ENCODE measurements around the gene MAP1LC3B2.

The MAP1LC3B2 gene

DNA sequence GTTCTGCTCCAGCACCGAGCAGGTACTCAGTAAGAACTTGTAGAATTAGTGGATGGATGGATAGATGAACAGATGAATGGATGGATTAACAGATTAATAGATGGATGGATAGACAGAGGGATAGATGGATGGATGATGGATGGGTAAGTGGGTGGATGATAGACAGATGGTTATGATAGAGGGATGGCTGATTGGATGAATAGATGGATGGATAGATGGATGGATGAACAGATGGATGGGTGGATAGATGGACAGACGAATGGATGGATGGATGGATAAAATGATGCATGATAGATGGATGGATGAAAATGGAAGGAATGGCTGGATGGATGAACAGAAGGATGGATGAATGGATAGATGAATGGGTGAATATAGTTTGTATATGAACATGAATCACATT lies 8.0 kb upstream of the MAP1LC3B2 start:
- no peaks in the 10 kb centered on the region for H3K27me3 ChIP-seq (ENCODE audit: control insufficient read depth, insufficient read depth, low read length)
- no peak overlapping the region for H3K4me2 ChIP-seq (ENCODE audit: low read length)
- H3K4me3 ChIP-seq (ENCODE audit: low read length), result no peak overlapping the region
- no peaks in the 10 kb centered on the region for H3K9me3 ChIP-seq (replicated peaks; ENCODE audit: low read length)
- H3K4me1 ChIP-seq (ENCODE audit: control insufficient read depth, insufficient read depth, low read length), result peaks cover 7% of the 10 kb centered on the region
- H3K36me3 ChIP-seq (ENCODE audit: insufficient read depth, low read length), result no peaks in the 10 kb centered on the region
- H3K9ac ChIP-seq (ENCODE audit: low read depth, low read length), result no peak overlapping the region

- Histone ChIP-seq H3K4me2 (ENCODE audit: low read length) (no peak overlapping the region), H3K36me3 (ENCODE audit: insufficient read depth, low read length) (no peaks in the 10 kb centered on the region), H3K9ac (ENCODE audit: low read depth, low read length) (no peak overlapping the region), H3K27me3 (ENCODE audit: control insufficient read depth, insufficient read depth, low read length) (no peaks in the 10 kb centered on the region), H3K4me3 (ENCODE audit: low read length) (no peak overlapping the region), H3K4me1 (ENCODE audit: control insufficient read depth, insufficient read depth, low read length) (peaks cover 7% of the 10 kb centered on the region), H3K9me3 (replicated peaks; ENCODE audit: low read length) (no peaks in the 10 kb centered on the region)
These were observed 7.6 kb upstream of the MAP1LC3B2 start for GRCh38 chr12:116551619-116551951.

DNA sequence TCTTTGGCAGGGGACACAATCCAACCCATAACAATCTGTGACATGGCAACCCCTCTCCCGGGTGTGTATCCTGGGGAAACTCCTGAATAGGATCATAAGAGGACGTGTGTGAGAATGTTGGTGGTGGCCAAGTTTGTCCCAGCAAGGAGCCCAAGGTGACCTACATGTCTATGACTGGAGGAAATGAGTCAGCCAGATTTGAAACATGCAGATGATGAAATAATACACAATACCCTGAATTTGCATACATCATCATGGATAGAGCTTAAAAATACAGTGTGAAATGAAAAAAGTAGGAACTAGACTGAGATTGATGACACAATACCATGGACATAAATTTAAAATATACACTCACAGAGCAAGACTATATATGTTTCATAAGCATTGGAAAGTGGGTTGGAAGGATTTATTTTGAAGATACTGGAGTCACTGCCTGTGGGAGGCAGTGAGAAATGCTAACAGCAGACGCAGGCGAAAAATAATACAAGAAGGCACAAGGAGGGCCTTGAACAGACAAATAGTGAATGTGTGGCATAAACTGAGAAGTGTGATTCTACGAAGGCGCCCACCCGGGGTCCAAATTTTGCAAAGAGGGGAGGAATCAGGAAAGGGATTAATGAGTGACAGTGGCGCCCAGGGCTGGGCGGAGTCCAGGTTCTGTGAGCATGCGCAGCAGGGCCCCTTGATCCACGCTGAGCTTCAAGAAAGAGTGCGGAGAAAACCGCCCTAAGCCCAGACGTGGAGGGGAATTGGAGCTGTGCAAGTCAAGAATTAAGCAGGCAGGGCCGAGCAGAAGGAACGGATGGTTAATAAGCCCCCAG lies 7.0 kb upstream of the MAP1LC3B2 start:
- H3K9me3 ChIP-seq (replicated peaks; ENCODE audit: low read length), result no peaks in the 10 kb centered on the region
- H3K36me3 ChIP-seq (ENCODE audit: insufficient read depth, low read length), result no peaks in the 10 kb centered on the region
- H3K4me1 ChIP-seq (ENCODE audit: control insufficient read depth, insufficient read depth, low read length), result peaks cover 7% of the 10 kb centered on the region
- H3K4me2 ChIP-seq (ENCODE audit: low read length), result no peak overlapping the region
- no peak overlapping the region for H3K4me3 ChIP-seq (ENCODE audit: low read length)
- H3K9ac ChIP-seq (ENCODE audit: low read depth, low read length), result no peak overlapping the region
- H3K27me3 ChIP-seq (ENCODE audit: control insufficient read depth, insufficient read depth, low read length), result no peaks in the 10 kb centered on the region

- no peaks in the 10 kb centered on the region for H3K36me3 ChIP-seq (ENCODE audit: insufficient read depth, low read length)
- no peaks in the 10 kb centered on the region for H3K27me3 ChIP-seq (ENCODE audit: control insufficient read depth, insufficient read depth, low read length)
- H3K9ac ChIP-seq (ENCODE audit: low read depth, low read length), result no peak overlapping the region
- H3K4me1 ChIP-seq (ENCODE audit: control insufficient read depth, insufficient read depth, low read length), result peaks cover 11% of the 10 kb centered on the region
- no peak overlapping the region for H3K4me2 ChIP-seq (ENCODE audit: low read length)
- H3K4me3 ChIP-seq (ENCODE audit: low read length), result no peak overlapping the region
- H3K9me3 ChIP-seq (replicated peaks; ENCODE audit: low read length), result no peaks in the 10 kb centered on the region
These were observed 6.3 kb upstream of the MAP1LC3B2 start for GRCh38 chr12:116552773-116553373.

- Histone ChIP-seq H3K4me1 (ENCODE audit: control insufficient read depth, insufficient read depth, low read length) (peaks cover 26% of the 10 kb centered on the region), H3K27me3 (ENCODE audit: control insufficient read depth, insufficient read depth, low read length) (no peaks in the 10 kb centered on the region), H3K36me3 (ENCODE audit: insufficient read depth, low read length) (no peaks in the 10 kb centered on the region), H3K9me3 (replicated peaks; ENCODE audit: low read length) (no peaks in the 10 kb centered on the region), H3K4me3 (ENCODE audit: low read length) (no peak overlapping the region), H3K4me2 (ENCODE audit: low read length) (no peak overlapping the region), H3K9ac (ENCODE audit: low read depth, low read length) (no peak overlapping the region)
These were observed 2.7 kb upstream of the MAP1LC3B2 start for GRCh38 chr12:116556356-116556952.

DNA sequence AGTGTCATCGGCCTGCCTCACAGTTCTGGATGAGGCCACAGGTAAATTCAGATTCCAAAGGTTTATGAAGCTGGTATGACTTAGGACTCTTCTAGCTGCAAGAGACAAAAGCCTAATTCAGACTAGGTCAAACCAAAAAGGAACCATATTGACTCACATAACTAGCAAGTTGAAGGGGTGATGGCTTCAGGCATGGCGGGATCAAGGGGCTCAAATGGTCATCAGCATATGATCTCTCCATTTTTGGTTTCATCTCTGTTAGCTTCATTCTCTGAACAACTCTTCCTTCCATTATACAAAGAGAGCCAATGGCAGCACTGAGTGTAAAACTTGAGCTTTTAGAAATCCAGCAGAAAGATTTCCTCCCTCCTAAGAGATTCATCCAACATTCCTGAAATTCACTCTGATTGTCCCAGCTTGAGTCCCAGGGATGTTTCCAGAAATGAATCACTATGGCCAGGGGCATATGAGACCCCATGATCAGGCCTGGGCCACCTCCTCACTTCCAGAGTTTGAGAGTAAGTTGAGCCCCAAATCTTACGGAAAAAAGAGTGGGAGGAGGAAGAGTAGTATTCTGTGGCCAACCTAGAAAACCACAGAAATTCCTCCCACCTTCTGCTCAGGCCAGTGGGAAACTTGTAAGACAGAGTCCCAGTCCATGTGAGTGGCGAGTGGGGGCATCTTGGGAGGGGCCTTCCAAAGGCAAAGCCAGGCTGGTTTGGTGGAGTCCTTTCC lies 2.0 kb upstream of the MAP1LC3B2 start:
- H3K4me2 ChIP-seq (ENCODE audit: low read length), result no peak overlapping the region
- no peak overlapping the region for H3K4me3 ChIP-seq (ENCODE audit: low read length)
- peaks cover 22% of the 10 kb centered on the region for H3K4me1 ChIP-seq (ENCODE audit: control insufficient read depth, insufficient read depth, low read length)
- no peaks in the 10 kb centered on the region for H3K9me3 ChIP-seq (replicated peaks; ENCODE audit: low read length)
- no peaks in the 10 kb centered on the region for H3K27me3 ChIP-seq (ENCODE audit: control insufficient read depth, insufficient read depth, low read length)
- H3K9ac ChIP-seq (ENCODE audit: low read depth, low read length), result no peak overlapping the region
- no peaks in the 10 kb centered on the region for H3K36me3 ChIP-seq (ENCODE audit: insufficient read depth, low read length)

DNA sequence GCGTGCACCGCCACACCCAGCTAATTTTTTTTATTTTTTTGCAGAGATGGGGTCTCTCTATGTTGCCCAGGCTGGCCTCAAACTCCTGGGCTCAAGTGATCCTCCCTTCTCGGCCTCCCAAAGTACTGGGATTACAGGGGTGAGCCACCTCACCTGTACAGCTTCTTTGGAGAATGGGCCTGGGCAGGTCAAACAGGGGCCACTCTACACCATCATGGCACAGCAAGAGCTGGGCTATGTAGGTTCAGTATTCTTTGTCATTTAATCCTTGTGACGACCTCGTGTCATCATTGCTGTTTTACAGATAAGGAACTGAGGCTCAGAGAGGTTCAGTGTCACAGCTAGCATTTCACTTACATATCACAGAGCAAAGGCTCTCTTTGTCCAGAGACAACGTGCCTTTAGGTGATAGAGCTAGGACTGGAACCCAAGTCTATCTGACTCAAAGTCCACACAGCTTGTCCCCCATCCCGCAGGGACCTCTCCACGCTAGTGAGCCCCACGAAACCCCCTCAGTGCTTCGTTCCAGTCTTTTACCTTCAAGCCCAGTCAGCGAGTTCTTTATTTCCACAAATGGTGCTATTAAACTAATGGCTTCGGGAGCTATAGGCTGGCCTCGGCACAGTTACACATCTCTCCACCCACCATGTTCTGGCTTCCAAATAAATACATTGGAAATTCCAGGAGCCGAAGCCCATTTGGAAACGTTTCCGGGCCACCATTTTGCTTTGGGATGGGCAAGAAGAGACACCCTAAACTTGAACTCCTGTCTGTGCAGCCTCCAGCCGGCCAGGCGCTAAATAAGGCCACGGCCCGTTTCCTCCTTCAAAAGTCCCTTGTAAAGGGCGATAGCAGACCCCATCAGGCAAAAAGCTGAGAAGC lies 660 bp upstream of the MAP1LC3B2 start:
- H3K4me3 ChIP-seq (ENCODE audit: low read length), result no peak overlapping the region
- peak overlapping the region; percentile 71 for H3K9ac ChIP-seq (ENCODE audit: low read depth, low read length)
- H3K4me2 ChIP-seq (ENCODE audit: low read length), result peak overlapping the region; percentile 59
- no peaks in the 10 kb centered on the region for H3K36me3 ChIP-seq (ENCODE audit: insufficient read depth, low read length)
- peaks cover 20% of the 10 kb centered on the region for H3K4me1 ChIP-seq (ENCODE audit: control insufficient read depth, insufficient read depth, low read length)
- H3K9me3 ChIP-seq (replicated peaks; ENCODE audit: low read length), result no peaks in the 10 kb centered on the region
- no peaks in the 10 kb centered on the region for H3K27me3 ChIP-seq (ENCODE audit: control insufficient read depth, insufficient read depth, low read length)

DNA sequence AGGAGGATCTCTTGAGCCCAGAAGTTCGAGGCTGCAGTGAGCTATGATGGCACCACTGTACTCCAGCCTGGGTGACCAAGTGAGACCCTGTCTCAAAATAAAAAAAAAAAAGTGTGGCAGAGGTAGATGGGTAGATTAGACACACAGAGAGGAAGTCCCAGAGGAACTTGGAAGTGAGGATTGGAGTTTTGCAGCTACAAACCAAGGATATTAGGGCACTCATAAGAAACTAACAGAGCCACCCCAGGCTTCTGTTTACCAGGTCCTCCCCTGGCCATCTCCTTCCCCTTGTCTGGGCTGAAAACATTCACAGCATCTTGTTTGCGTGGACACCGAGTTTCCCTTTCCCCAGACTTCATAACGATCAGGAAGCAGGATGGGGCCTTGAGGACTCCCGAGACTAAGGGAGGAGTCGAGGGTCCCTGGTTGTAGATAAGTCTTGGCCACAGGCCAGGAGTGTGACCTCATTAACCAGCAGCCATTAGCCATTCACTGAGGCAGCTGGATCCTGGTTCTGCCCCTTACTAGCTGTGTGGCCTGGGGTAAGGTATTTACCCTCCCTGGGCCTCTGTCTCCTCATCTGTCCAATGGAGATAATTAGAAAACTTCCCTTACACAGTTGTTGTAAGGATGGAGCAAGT lies 2.1 kb downstream of the MAP1LC3B2 start:
- peaks cover 20% of the 10 kb centered on the region for H3K4me1 ChIP-seq (ENCODE audit: control insufficient read depth, insufficient read depth, low read length)
- no peak overlapping the region for H3K4me2 ChIP-seq (ENCODE audit: low read length)
- H3K36me3 ChIP-seq (ENCODE audit: insufficient read depth, low read length), result no peaks in the 10 kb centered on the region
- H3K9me3 ChIP-seq (replicated peaks; ENCODE audit: low read length), result no peaks in the 10 kb centered on the region
- H3K4me3 ChIP-seq (ENCODE audit: low read length), result no peak overlapping the region
- H3K9ac ChIP-seq (ENCODE audit: low read depth, low read length), result no peak overlapping the region
- no peaks in the 10 kb centered on the region for H3K27me3 ChIP-seq (ENCODE audit: control insufficient read depth, insufficient read depth, low read length)

GRCh38 chr12:116562090-116562489 lies 2.9 kb downstream of the MAP1LC3B2 start:
- Histone ChIP-seq H3K4me3 (ENCODE audit: low read length) (no peak overlapping the region), H3K9me3 (replicated peaks; ENCODE audit: low read length) (no peaks in the 10 kb centered on the region), H3K27me3 (ENCODE audit: control insufficient read depth, insufficient read depth, low read length) (no peaks in the 10 kb centered on the region), H3K9ac (ENCODE audit: low read depth, low read length) (no peak overlapping the region), H3K36me3 (ENCODE audit: insufficient read depth, low read length) (no peaks in the 10 kb centered on the region), H3K4me2 (ENCODE audit: low read length) (no peak overlapping the region), H3K4me1 (ENCODE audit: control insufficient read depth, insufficient read depth, low read length) (peaks cover 20% of the 10 kb centered on the region)

DNA sequence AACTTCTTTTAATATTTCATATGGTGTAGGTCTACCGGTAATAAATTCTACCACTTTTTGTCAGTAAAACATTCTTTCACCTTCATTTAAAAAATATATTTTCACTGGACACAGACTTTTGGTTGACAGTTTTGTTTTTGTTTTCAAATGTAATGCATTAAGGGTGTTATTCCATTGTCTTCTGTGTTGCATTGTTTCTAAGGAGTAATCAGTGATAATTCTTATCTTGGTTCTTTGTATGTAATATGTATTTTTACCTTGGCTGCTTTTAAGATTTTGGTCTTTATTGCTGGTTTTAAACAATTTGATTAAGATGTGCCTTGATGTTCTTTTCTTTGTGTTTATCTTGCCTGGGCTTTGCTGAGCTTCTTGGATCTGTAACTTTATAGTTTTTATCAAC lies 4.1 kb downstream of the MAP1LC3B2 start:
- Histone ChIP-seq H3K9me3 (replicated peaks; ENCODE audit: low read length) (no peaks in the 10 kb centered on the region), H3K27me3 (ENCODE audit: control insufficient read depth, insufficient read depth, low read length) (no peaks in the 10 kb centered on the region), H3K4me2 (ENCODE audit: low read length) (no peak overlapping the region), H3K36me3 (ENCODE audit: insufficient read depth, low read length) (no peaks in the 10 kb centered on the region), H3K4me3 (ENCODE audit: low read length) (no peak overlapping the region), H3K9ac (ENCODE audit: low read depth, low read length) (no peak overlapping the region), H3K4me1 (ENCODE audit: control insufficient read depth, insufficient read depth, low read length) (peaks cover 15% of the 10 kb centered on the region)

Data from skeletal muscle satellite cell (primary cell).